SK-N-SH (cell line): ENCODE results near the gene SNAPC5.

Experiments used
- CHD2 ChIP-seq: fragments of 150-350 bp; IDR thresholded peaks from 2 replicates; pipeline ENCODE4 v1.6.1; 2018; ENCODE audit warnings: low read length; ENCODE audit not compliant: partially characterized antibody
- CTCF ChIP-seq: fragments of 200-600 bp; sonication (generic); IDR thresholded peaks from 2 replicates; pipeline ENCODE4 v1.6.1; 2017; ENCODE audit warnings: antibody characterized with exemption, mild to moderate bottlenecking, moderate library complexity
- EP300 ChIP-seq, 2 experiments: IDR thresholded peaks; 2 replicates each; pipeline versions ENCODE4 v1.4.0 to v1.6.1; 2012; ENCODE audit warnings: borderline replicate concordance in 1 of 2, low read depth in 1 of 2, low read length in 1 of 2
- FOSL2 ChIP-seq: IDR thresholded peaks from 2 replicates; pipeline ENCODE4 v1.4.0; 2012; ENCODE audit warnings: low read depth, mild to moderate bottlenecking, moderate library complexity, borderline replicate concordance
- GATA2 ChIP-seq: sonication (generic); formaldehyde crosslinking; IDR thresholded peaks from 2 replicates; pipeline ENCODE4 v1.5.0; 2020; ENCODE audit warnings: mild to moderate bottlenecking, missing genetic modification reagents
- MAX ChIP-seq: IDR thresholded peaks from 2 replicates; pipeline ENCODE4 v1.4.0; 2012; ENCODE audit warnings: low read depth
- MEF2A ChIP-seq: IDR thresholded peaks from 2 replicates; pipeline ENCODE4 v1.4.0; 2012; ENCODE audit warnings: low read depth, borderline replicate concordance
- NFIC ChIP-seq: IDR thresholded peaks from 2 replicates; pipeline ENCODE4 v1.4.0; 2012; ENCODE audit warnings: borderline replicate concordance
- REST ChIP-seq: IDR thresholded peaks from 2 replicates; pipeline ENCODE4 v1.6.1; 2012; ENCODE audit warnings: mild to moderate bottlenecking, low read depth, low read length, moderate library complexity
- RFX5 ChIP-seq: IDR thresholded peaks from 2 replicates; pipeline ENCODE4 v1.6.1; 2012; ENCODE audit warnings: mild to moderate bottlenecking, improper control_type of control experiment, low read length
- SIN3A ChIP-seq: IDR thresholded peaks from 2 replicates; pipeline ENCODE4 v1.6.1; 2012; ENCODE audit warnings: low read depth, mild to moderate bottlenecking, low read length, moderate library complexity, borderline replicate concordance
- TEAD4 ChIP-seq: IDR thresholded peaks from 2 replicates; pipeline ENCODE4 v1.4.0; 2012; ENCODE audit warnings: mild to moderate bottlenecking, borderline replicate concordance; ENCODE audit not compliant: insufficient read depth
- YY1 ChIP-seq: IDR thresholded peaks from 2 replicates; pipeline ENCODE4 v1.4.0; 2012; ENCODE audit warnings: low read depth, mild to moderate bottlenecking
- ZBTB33 ChIP-seq: IDR thresholded peaks from 2 replicates; pipeline ENCODE4 v1.4.0; 2012; ENCODE audit warnings: low read depth, borderline replicate concordance

- no peak for TF ChIP-seq MEF2A
- TF ChIP-seq CTCF, result no peak
- TF ChIP-seq GATA2 (CRISPR knock-in tag), result no peak
- TF ChIP-seq ZBTB33, result no peak
- TF ChIP-seq MAX, result no peak
- TF ChIP-seq SIN3A, result no peak
- no peak for TF ChIP-seq RFX5
- TF ChIP-seq REST, result no peak
- no peak for TF ChIP-seq CHD2
- TF ChIP-seq EP300 (IDR thresholded peaks at IDR 0.05; ENCODE audit: borderline replicate concordance in 1 of 2, low read depth in 1 of 2, low read length in 1 of 2), result no peak
- TF ChIP-seq NFIC, result no peak
- TF ChIP-seq YY1, result no peak
- no peak for TF ChIP-seq FOSL2
- no peak for TF ChIP-seq TEAD4
These were observed 43.4 kb downstream of the SNAPC5 start for GRCh38 chr15:66454143-66454542.
